ENCODE measurements around the gene RNF144B.
"Not testable (repeated sequence)": the region's sequence is repeated elsewhere in the genome, so short reads cannot be mapped to it uniquely, and the experiment has no call there.

DNA sequence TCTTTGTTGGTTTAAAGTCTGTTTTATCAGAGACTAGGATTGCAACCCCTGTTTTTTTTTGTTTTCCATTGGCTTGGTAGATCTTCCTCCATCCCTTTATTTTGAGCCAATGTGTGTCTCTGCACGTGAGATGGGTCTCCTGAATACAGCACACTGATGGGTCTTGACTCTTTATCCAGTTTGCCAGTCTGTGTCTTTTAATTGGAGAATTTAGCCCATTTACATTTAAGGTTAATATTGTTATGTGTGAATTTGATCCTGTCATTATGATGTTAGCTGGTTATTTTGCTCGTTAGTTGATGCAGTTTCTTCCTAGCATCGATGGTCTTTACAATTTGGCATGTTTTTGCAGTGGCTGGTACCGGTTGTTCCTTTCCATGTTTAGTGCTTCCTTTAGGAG is 29.6 kb upstream of the RNF144B start:
- not testable (repeated sequence) for TF ChIP-seq CTCF (conservative IDR thresholded peaks at IDR 0.05; ENCODE audit: low read length); EZH2phosphoT487 (IDR thresholded peaks at IDR 0.05; ENCODE audit: borderline replicate concordance)

Measured in Loucy (cell line).